GM21723 (cell line): ENCODE results near the gene DAZAP1.
"Not testable (repeated sequence)": the region's sequence is repeated elsewhere in the genome, so short reads cannot be mapped to it uniquely, and the experiment has no call there.

Experiments
- ATAC-seq: cut with Tn5 transposase; IDR thresholded peaks from one replicate; pipeline ENCODE4 v1.9.1; 2021; ENCODE audit warnings: mild to moderate bottlenecking, moderate library complexity; ENCODE audit not compliant: unreplicated experiment

Gene DAZAP1

DNA sequence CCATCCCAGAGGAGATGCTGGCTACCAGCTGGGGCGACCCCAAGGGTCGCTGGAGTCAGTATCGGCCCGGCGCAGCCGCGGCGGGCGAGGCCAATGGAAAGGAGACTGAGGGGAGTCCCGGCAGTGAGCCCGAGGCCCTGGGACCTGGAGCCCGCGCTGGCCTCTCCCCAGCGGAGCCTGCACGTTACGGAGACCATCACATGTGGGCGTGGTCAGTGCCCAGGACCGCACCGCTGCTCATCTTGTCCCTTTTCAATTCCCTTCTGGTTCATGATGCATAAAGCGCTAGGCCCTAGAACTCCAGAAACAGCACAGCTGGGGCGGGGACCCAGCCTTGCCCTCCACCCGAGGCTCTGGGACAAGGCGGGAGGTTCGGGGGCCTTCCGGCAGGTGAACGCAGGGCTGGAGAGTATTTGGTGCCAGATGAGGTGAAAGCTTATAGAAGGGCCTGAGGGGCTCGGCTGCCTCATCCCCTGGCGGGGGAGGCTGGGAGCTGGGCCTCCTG, 63.7 kb downstream of the DAZAP1 start:
- ATAC-seq, result no peak

- ATAC-seq, result no peak
Observed at GRCh38 chr19:1471515-1472160, 64.3 kb downstream of the DAZAP1 start.

GRCh38 chr19:1472231-1473084, 65.1 kb downstream of the DAZAP1 start:
- no peak for ATAC-seq

DNA sequence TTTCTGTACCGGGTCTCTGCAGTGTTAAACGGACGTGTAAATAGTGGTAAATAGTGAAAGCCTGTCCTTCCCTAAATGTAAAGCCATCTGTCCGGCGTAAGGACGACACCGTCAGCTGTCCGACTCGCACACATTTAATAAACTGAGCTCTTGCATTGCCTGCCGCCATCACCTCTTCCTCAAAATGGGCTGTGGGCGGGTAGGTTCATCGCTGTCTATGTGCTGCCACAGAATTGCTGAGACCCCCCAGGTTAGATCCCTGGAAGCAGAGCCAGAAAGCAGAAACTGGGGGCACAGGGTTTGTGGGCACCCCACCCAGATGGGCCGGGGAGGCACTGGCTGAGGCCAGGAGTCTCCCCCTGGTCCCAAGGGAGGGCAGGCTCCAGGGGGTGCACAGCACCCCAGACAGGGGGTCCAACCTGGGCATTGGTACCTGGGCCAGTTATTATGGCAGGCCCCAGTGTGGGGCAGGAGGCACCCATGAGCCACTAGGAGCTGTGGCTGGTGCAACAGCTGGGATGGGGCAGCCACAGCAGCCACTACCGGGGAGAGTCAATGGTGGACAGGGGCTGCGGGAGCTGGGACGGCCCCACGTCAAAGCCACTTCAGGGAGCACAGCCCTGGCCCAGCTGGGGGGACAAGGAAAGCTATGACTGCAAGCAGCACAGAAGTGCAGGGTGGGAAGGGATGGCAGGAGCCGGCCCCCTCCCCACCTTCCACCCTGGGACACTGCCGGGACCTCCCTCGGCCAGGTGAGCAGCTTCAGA, 65.9 kb downstream of the DAZAP1 start:
- ATAC-seq, result no peak

DNA sequence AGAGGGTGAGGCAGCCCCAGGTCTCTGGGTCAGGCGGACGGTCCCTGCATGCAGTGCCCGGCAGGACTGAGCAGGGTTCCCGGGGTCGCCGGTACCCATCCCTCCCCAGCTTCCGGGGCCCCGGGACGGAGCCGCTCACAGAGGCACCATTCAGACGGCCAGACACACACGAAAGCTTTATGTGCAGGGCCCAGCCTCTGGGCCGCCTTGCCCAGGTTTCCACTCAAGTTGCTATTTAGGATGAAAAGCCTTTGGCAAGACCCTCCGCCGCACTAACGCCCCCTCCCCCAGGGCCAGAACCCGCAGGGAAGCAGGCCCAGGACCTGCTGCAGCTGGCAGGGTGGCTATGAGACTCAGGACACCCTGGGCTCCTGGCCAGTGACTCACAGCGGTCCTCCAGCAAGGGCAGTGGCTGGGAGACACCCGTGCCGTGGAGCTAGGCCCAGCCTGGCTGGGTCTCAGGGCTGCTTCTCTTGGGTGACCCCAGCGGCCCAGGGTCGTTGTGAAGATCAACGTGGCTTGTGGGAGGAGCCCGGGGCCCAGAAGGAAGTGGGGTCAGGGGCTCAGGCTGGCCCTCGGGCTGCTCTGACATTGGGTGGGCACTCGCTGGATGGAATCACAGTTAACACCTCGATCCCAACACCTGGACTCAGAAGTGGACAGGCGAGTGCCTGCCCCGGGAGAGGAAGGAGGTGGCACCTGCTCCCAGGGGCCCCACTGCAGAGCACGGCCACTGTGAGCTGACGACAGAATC, 66.8 kb downstream of the DAZAP1 start:
- ATAC-seq, result no peak

- no peak for ATAC-seq
Observed at GRCh38 chr19:1474765-1475351, 67.5 kb downstream of the DAZAP1 start.

GRCh38 chr19:1475751-1476437, 68.5 kb downstream of the DAZAP1 start:
- no peak for ATAC-seq

- ATAC-seq, result not testable (repeated sequence)
Observed at GRCh38 chr19:1477056-1477455, 69.7 kb downstream of the DAZAP1 start.

GRCh38 chr19:1478934-1479707, 71.7 kb downstream of the DAZAP1 start, which contains the start of gene C19orf25:
Gene C19orf25, minus strand, starts transcription at chr19:1479215. Its CDS starts 312 bp downstream, at chr19:1478903.
- ATAC-seq, result peak; percentile 73

DNA sequence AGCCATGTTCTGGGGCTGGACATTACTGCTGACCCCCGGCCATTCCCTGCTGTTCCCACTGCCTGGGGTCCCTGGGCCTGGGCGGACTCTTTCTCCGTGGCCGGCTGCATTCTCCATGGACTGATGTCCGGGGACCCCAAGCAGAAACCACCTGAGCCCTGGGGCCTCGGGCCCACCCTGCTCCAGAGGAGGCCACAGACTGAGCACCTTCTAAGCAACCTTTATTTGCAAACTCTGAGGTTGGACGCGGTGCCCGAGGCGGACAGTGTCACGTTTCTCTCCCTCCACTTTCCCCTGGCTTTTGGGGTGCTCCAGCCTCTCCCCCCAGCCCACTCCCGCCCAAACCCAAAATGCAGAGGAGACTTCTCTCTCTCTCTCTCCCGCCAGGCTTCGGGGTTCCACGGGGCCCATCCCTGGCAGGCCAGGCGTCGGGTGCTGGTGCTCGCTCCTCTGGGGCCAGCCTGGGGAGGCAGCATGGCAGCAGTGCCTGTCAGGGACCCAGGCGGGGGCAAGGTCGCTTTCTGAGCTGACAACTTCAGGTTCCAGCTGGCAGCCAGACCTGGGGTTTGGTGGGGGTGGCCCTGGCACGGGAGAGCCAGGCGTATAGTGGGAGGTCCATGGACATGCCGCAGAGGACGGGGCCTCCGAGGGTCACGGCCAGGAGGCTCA, 74.0 kb downstream of the DAZAP1 start:
- no peak for ATAC-seq

- no peak for ATAC-seq
Observed at GRCh38 chr19:1481893-1482360, 74.5 kb downstream of the DAZAP1 start.

DNA sequence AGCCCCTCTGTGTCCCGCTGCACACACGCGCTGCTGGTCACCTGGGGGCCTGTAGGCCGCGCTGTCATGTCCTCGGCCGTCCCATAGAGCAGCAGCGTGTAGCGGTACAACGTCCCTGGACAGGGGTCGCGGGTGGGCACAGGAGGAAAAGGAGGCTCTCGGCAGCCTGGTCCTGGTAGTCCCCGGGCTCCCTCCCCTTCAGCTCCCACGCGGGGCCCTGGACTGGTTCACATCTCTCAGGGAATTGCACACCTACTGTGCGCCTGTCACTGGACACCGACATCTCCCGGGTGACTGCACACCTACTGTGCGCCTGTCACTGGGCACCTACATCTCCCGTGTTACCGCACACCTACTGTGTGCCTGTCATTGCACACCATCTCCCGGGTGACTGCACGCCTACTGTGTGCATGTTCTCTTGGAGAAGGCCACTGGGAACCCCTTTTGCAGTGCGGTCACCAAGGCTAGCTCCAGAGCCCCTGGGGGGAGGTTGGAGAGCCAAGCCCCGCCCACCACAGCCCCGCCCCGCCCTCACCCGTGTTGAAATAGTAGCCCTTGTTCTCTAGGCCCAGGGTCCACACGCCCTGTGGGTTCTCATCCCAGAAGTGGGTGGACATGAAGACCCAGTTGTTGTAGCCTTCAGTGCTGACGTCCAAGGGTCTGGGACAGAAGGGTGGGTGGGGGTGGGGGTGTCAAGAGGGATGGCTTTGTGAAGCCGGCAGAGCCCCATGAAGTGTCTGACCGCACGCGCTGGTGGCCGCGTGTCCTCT, 75.2 kb downstream of the DAZAP1 start:
- ATAC-seq, result no peak

GRCh38 chr19:1483131-1483978, 76.0 kb downstream of the DAZAP1 start:
- no peak for ATAC-seq

DNA sequence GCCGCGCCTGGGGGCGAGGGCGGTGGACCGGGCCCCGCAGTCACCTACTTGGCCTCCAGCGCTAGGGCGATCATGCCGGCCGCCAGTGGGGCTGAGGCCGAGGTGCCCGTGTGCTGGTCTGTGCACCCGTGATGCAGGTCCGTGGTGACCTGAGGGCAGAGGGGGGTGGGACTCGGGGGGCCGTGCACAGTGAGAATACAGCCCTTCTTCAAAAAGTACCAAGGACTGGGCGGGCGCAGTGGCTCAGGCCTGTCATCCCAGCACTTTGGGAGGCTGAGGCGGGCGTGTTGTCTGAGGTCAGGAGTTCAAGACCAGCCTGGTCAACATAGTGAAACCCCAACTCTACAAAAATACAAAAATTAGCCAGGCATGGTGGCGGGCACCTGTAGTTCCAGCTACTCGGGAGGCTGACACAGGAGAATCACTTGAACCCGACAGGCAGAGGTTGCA, 76.6 kb downstream of the DAZAP1 start:
- ATAC-seq, result no peak
